D721Med (cell line): ENCODE results near the gene SYNE1.

Experiments
- DNase-seq: peaks from one replicate; pipeline ENCODE4 v3.0.0; 2011; ENCODE audit warnings: low spot score; ENCODE audit not compliant: insufficient read length
- FAIRE-seq: peaks from 2 replicates; lab custom pipeline; 2011; peaks lifted over from hg19 to GRCh38; lab: Jason Lieb, UNC
- TF ChIP-seq, protein P1 (sequence below): IDR thresholded peaks from 2 replicates; pipeline ENCODE4 v1.5.1; 2012; ENCODE audit warnings: mild to moderate bottlenecking, control low read depth; ENCODE audit not compliant: insufficient read depth; ENCODE audit errors: missing control alignments

SYNE1 gene

DNA sequence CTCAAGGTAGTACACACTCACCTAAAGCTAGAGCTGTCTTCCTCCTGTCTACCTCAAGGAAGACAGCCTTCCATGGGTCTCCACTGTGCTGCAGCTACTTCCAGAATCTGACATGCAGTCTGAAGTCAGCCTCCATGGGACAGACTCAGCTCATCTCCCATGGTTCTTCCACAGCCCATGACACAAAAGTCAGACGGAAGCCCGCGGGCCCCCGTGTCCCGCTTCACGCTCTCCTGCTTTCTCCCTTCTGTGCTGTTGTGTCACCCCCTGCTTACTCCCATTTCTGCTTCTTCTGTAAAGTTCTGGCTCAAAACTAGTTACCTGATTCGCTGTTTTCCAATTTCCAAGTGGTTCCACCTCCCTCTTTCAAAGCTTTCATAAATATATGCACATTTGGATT lies 184.5 kb downstream of the SYNE1 start:
- TF ChIP-seq, protein P1, sequence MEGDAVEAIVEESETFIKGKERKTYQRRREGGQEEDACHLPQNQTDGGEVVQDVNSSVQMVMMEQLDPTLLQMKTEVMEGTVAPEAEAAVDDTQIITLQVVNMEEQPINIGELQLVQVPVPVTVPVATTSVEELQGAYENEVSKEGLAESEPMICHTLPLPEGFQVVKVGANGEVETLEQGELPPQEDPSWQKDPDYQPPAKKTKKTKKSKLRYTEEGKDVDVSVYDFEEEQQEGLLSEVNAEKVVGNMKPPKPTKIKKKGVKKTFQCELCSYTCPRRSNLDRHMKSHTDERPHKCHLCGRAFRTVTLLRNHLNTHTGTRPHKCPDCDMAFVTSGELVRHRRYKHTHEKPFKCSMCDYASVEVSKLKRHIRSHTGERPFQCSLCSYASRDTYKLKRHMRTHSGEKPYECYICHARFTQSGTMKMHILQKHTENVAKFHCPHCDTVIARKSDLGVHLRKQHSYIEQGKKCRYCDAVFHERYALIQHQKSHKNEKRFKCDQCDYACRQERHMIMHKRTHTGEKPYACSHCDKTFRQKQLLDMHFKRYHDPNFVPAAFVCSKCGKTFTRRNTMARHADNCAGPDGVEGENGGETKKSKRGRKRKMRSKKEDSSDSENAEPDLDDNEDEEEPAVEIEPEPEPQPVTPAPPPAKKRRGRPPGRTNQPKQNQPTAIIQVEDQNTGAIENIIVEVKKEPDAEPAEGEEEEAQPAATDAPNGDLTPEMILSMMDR: no peak
- no peak for DNase-seq
- FAIRE-seq: no peak

DNA sequence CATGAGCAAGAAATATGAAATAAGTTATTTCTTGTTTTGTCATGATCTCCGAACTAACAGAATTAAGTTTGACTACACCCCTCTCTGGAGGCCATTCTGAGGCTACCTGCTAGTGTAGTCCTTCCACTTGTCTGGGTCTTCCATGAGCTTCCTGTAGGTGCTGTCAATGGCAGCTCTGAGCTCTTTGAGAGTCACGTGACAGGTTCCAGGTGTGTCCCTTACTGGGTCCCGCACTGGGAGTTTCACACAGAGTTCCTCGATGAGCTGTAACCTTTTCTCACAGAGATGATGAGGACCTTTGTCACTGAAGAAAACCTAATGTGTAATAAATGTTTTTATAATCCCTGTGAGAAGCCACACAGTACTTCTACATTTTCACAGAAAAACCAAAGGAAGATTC lies 186.6 kb downstream of the SYNE1 start:
- FAIRE-seq: no peak
- TF ChIP-seq, protein P1: no peak
- DNase-seq: no peak

DNA sequence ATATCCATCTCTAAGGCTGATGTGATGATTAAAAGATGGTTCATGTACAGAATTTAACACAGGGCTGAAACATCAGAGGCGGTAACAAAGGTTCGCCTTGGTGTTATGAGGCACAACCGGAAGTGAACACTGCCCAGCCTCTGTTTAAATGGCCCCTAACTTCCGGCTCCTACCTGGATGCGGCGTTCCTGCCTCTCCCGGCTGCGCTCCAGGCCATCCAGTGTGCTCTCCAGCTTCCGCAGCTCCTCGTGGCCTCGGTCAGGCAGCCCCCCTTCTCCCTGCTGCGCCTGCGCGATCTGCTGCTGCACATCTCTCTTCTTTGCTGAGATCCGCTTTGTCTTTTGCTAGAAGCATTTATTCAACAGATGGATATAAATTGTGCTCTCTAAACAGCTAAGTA lies 195.3 kb downstream of the SYNE1 start:
- DNase-seq (no peak), FAIRE-seq (no peak)
- TF ChIP-seq, protein P1: no peak

- DNase-seq: no peak
- TF ChIP-seq, protein P1: no peak
- no peak for FAIRE-seq
Observed at GRCh38 chr6:152435816-152436215, 201.3 kb downstream of the SYNE1 start.

DNA sequence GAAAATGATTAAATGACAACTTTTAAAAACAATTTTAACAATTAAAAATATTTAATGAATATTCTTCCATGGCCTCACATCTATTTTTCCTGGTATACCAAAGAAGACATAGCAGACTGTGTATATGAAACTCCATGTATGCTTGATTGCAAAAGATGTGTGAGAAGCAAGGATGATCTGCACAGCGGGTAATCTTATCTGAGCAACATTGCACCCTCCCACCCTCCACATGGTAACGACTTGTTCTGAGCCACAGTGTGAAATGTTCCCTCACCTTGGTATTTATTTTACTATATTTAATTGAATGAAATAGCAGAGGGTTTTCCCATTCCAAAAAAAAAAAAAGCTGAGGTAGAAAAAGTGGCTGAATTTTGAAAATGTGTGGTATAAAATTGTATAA lies 204.4 kb downstream of the SYNE1 start:
- DNase-seq: no peak
- FAIRE-seq: no peak
- TF ChIP-seq, protein P1: no peak

DNA sequence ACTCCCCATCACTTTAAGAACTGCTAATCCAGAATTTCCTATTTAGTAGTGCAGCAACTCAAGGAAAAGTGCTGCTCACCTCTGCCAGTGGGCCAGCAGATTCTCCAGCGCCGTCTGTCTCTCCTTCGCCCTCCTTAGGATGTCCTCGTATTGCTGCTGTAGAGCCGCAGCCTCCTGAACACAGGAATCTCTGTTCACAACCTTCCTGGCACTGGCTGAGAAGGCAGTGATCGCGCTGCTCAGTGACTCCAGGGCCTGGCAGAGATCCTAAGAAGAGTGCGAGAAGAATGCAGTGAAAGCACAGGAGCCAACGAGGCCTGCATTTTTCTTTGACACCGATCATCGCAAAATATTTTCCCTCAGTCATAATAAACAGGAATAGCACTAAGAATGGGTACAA lies 209.0 kb downstream of the SYNE1 start:
- no peak for DNase-seq
- no peak for FAIRE-seq

DNA sequence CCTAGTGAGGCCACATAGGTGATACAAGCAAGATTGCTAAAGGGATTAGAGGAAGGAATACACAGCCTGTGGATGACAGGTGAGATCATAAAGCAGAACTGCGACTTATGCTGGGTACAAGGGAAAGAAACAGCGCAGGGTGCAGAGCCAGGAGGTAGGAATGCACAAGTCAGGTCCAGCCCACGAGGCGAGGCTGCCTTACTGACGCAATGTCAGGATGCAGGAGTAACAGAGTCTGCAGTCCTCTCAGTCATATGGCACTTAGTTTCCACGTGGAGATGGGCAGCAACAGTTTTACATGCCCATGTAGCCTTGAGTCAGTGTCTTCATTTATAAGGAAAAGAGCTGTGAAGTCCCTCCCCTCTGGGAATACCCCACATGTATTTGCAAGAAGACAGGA lies 210.9 kb downstream of the SYNE1 start:
- no peak for DNase-seq
- TF ChIP-seq, protein P1: no peak
- no peak for FAIRE-seq

More for the DNA sequence above, 209.0 kb downstream of the SYNE1 start:
- TF ChIP-seq, protein P1: no peak
